ENCODE measurements around the gene ADCY2.

DNA sequence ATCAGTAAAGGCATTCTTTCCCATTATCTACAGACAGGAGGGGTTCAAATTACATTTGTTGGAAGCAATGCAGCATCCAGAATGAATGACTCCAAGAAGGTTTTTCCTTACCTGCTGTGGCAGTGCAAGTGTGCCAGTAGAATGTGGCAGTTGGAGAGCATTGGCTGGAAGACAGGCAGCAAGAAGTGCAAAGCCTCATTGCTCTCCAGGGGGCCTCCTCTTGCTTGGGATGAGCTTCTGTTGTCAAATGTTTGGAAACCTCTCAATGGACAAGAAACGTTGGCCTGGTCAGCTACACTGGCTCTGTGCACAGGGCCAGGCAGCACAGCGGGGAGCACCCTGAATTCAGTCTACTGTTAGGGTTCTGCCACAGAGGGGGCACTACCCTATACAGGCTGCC lies 226.6 kb downstream of the ADCY2 start:
- TF ChIP-seq, protein P1, sequence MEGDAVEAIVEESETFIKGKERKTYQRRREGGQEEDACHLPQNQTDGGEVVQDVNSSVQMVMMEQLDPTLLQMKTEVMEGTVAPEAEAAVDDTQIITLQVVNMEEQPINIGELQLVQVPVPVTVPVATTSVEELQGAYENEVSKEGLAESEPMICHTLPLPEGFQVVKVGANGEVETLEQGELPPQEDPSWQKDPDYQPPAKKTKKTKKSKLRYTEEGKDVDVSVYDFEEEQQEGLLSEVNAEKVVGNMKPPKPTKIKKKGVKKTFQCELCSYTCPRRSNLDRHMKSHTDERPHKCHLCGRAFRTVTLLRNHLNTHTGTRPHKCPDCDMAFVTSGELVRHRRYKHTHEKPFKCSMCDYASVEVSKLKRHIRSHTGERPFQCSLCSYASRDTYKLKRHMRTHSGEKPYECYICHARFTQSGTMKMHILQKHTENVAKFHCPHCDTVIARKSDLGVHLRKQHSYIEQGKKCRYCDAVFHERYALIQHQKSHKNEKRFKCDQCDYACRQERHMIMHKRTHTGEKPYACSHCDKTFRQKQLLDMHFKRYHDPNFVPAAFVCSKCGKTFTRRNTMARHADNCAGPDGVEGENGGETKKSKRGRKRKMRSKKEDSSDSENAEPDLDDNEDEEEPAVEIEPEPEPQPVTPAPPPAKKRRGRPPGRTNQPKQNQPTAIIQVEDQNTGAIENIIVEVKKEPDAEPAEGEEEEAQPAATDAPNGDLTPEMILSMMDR (IDR thresholded peaks at IDR 0.05): no peak
- TF ChIP-seq POLR2A (IDR thresholded peaks at IDR 0.05): no peak

Measured in esophagus squamous epithelium (tissue), 4 donors.